A549 treated with RU486 at 1 μM for 4 hours (cell line): ENCODE data around the gene DHRS9. TPM values are rescaled to one million over a fixed set of nuclear protein-coding genes. Genes with fewer than 3 reads are reported as not detected.

Experiments
- total RNA-seq: library from RNA; stranded (reverse); fragments of 200-300 nt; extraction: Qiagen RNA extraction; gene quantifications from 5 replicates; pipeline ENCODE4 v1.2.3, GENCODE V29; 2022; ENCODE audit warnings: low read depth

The DHRS9 gene
- 2.8 to 5.8 TPM (median 3.7 TPM) in 5 replicates for total RNA-seq

GRCh38 chr2:169069341-169069740 is at the start of gene DHRS9:
Gene DHRS9 (plus strand): TSS chr2:169069563. CDS start chr2:169081582, 12,019 bp downstream.

DNA sequence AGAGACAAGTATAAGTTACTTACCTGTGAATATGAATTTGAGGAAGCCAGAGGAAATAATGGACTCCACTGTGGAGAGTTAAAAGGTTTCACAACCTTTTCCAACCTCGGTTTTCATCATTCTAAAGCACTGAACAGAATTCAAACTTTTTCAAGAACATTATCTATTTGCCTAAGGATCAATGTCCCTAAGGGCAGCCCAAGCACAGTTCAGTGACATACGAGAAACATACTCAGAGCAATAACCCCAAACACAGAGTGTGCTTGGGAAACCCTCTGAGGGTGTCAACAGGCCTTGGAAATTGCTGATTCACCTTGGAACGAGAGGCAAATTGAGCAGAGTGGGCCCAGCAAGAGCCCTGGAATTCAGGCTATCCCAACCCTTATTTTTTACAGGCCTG is 38.2 kb upstream of the DHRS9 start, which contains the start of gene ABCB11:
Gene ABCB11 (minus strand): TSS at position 123 of the 400 bp plus-strand sequence. CDS start 13,199 bp downstream, outside the sequence.

Other genes with a start within 250 kb of the DHRS9 start
- gene SPC25, start 179.1 kb upstream of the DHRS9 start, total RNA-seq = 9.7 to 21.8 TPM (median 19.9 TPM) in 5 replicates
- not detected in 5 replicates for gene G6PC2, start 168.3 kb upstream of the DHRS9 start, total RNA-seq
- 0.02 to 0.31 TPM (median 0.05 TPM) in 3 of 5 replicates, not detected in the others for gene ABCB11, start 38.2 kb upstream of the DHRS9 start, total RNA-seq